ENCODE measurements around the gene ZBTB7A. TPM values are rescaled to one million over a fixed set of nuclear protein-coding genes. Genes with fewer than 3 reads are reported as not detected.

The ZBTB7A gene
- total RNA-seq, 6 experiments from 2014 or later, result 19.0 to 38.5 (median 27.7) TPM

DNA sequence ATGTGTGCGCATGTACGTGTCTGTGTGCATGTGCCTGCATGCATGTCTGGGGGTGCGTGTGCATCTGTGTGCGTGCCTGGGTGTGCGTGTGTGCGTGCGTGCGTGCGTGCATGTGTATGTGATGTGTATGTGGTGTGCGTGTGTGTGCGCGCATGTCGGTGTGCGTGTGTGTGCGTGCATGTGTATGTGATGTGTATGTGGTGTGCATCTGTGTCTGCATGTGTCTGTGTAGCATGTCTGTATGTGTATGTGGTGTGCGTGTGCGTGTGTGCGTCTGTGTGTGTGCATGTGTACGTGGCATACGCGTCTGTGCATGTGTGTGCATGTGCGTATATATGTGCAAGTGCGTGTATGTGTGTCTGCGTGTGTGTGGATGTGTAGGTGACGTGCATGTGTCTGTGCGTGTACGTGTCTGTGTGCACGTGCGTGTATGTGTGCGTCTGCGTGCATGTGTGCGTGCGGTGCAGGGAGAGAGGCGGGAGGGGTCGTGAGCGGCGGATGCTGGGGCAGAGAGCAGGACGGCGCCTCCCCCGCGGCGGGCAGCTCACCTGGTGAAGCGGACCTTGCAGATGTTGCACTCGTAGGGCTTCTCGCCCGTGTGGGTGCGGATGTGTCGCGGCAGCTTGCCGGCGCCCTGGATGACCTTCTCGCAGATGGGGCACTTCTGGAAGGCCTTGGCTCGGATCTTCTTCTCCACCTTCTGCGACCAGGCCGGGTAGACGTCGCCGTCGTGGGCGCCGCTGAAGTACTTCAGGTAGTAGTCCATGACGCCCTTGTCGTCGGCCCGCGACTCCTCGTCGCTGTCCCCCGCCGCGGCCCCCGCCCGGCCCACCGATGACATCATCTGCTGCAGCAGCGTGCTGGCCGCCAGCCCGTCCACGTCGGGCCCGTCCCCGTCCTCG, 13.0 kb downstream of the ZBTB7A start:
- DNase-seq, result peak in 1 of 3 donors; percentile 55
- Histone ChIP-seq H3K9me3 (no peaks in the 10 kb centered on the region), H3K27ac (no peak overlapping the region), H3K36me3 (peaks cover 0 to 24% (median 12%) of the 10 kb centered on the region in 4 donors), H3K4me1 (peaks cover 0 to 35% (median 18%) of the 10 kb centered on the region in 4 donors), H3K4me3 (no peak overlapping the region), H3K27me3 (no peaks in the 10 kb centered on the region)
- intact Hi-C loops (cut with DNase I), result no loop called here
- no peak for ATAC-seq
- no peak for TF ChIP-seq POLR2A (IDR thresholded peaks at IDR 0.05)
- TF ChIP-seq, protein P1, sequence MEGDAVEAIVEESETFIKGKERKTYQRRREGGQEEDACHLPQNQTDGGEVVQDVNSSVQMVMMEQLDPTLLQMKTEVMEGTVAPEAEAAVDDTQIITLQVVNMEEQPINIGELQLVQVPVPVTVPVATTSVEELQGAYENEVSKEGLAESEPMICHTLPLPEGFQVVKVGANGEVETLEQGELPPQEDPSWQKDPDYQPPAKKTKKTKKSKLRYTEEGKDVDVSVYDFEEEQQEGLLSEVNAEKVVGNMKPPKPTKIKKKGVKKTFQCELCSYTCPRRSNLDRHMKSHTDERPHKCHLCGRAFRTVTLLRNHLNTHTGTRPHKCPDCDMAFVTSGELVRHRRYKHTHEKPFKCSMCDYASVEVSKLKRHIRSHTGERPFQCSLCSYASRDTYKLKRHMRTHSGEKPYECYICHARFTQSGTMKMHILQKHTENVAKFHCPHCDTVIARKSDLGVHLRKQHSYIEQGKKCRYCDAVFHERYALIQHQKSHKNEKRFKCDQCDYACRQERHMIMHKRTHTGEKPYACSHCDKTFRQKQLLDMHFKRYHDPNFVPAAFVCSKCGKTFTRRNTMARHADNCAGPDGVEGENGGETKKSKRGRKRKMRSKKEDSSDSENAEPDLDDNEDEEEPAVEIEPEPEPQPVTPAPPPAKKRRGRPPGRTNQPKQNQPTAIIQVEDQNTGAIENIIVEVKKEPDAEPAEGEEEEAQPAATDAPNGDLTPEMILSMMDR (IDR thresholded peaks at IDR 0.05), result no peak
- WGBS (ENCODE audit: insufficient coverage, low coverage, low lambda C conversion rate, missing lambda C conversion rate), result 83% methylated on average over 44 of the region's 82 CpGs

DNA sequence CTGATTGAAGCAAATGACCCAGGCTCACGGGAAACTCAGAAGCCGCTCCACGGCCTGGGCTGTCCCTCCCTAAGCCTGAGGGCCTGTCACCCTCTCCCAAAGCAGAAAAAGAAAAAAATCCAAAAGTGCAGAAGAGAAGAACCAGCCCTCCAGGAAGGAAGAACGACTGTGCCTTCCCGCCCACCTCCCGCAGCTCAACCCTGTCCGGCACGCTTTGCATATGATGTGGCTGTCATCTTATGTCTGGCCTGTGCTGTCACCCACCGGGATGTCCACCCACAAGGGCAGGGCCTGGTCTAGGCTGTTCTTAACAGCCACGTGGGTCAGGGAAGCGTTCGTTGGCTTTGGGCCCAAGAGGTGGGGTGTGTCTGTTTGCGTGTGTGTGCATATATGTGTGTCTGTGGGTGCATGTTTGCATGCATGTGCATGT, 13.7 kb downstream of the ZBTB7A start:
- TF ChIP-seq, protein P1 (IDR thresholded peaks at IDR 0.05), result no peak
- peak; percentile 33 for TF ChIP-seq POLR2A (IDR thresholded peaks at IDR 0.05)
- intact Hi-C loops (cut with DNase I), result no loop called here
- DNase-seq (peak; percentile 48 to 65 (median 63)), ATAC-seq (peak in 1 of 4 donors; percentile 0)
- H3K9me3 ChIP-seq, result no peaks in the 10 kb centered on the region
- peak overlapping the region in 2 of 3 donors; percentile 31 to 50 for H3K4me3 ChIP-seq
- H3K4me1 ChIP-seq, result peaks cover 0 to 29% (median 14%) of the 10 kb centered on the region in 4 donors
- no peaks in the 10 kb centered on the region for H3K27me3 ChIP-seq
- 10% methylated on average over 9 of the region's 13 CpGs for WGBS (ENCODE audit: insufficient coverage, low coverage, low lambda C conversion rate, missing lambda C conversion rate)
- peak overlapping the region; percentile 75 to 92 (median 85) for H3K27ac ChIP-seq
- H3K36me3 ChIP-seq, result peaks cover 0 to 28% (median 12%) of the 10 kb centered on the region in 4 donors

DNA sequence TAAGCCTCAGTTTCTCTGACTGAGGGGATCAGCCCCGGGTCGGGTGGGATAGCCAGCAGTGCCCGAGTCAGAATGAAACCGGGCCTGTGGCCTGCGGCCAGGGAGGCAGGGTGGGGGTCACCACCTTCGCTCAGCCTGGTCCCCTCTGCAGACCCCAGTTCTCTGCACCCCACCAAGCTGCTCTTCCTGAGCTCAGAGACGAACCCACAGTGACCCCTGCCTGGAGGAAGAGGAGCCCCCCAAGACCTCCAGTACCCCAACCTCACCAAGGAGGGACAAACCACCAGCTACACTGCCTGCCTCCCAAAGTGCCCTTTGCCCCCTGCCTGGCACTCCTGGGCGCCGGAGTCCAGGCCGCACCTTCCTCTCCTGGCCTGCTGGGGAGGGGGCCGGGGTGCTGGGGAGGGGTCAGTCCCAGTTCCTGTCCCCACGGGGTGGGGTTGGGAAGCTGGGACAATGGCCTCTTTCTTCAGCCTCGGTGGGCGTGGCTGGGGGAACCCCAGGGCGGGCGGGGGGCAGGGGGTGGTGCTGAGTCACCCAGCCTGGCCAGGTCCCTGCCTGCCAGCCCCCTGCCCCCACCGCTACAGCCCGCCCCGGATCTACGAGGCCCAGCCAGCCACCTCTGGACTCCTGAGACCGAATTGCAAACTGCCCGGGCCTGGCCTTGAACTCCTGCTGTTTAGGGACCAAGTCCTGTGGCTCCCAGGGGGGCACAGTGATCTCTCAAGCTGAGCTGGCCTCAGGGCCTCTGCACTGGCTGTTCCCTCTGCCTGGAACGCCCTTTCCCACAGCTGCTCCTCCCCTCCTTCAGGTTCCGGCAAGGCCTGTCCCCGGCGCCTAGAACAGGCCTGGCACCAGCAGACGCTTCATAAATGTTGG, 14.3 kb downstream of the ZBTB7A start:
- ATAC-seq (peak; percentile 81 to 85 (median 84)), DNase-seq (peak; percentile 91 to 97 (median 96))
- peak overlapping the region; percentile 20 to 50 (median 31) for H3K4me3 ChIP-seq
- no peaks in the 10 kb centered on the region for H3K9me3 ChIP-seq
- WGBS (ENCODE audit: insufficient coverage, low coverage, low lambda C conversion rate, missing lambda C conversion rate), result 50% methylated on average over 1 of the region's 27 CpGs
- no peaks in the 10 kb centered on the region for H3K27me3 ChIP-seq
- intact Hi-C loops (cut with DNase I), result no loop called here
- peaks cover 0 to 33% (median 12%) of the 10 kb centered on the region in 4 donors for H3K36me3 ChIP-seq
- TF ChIP-seq, protein P1 (IDR thresholded peaks at IDR 0.05), result no peak
- TF ChIP-seq POLR2A (IDR thresholded peaks at IDR 0.05), result no peak
- peaks cover 0 to 22% (median 11%) of the 10 kb centered on the region in 4 donors for H3K4me1 ChIP-seq
- H3K27ac ChIP-seq, result peak overlapping the region; percentile 75 to 92 (median 85)

All from right lobe of liver (tissue), 6 donors.